WTC11 (cell line): ENCODE results near the gene GPR158. TPM values are rescaled to one million over a fixed set of nuclear protein-coding genes. Genes with fewer than 3 reads are reported as not detected.

Source experiments
- ATAC-seq: fragments of 200-7000 bp; cut with Tn5 transposase; 2 replicates; pipeline ENCODE4 v1.10.0; 2021; ENCODE audit warnings: mild to moderate bottlenecking, moderate library complexity
- CTCF ChIA-PET: fragments of 300-600 bp; sonication (Branson Sonifier 250); formaldehyde crosslinking; loops from one replicate; lab custom pipeline; 2021; ENCODE audit warnings: antibody characterized with exemption; lab: Charles Lee
- POLR2A ChIA-PET: fragments of 350-600 bp; sonication (Branson Sonifier 250); formaldehyde crosslinking; loops from one replicate; lab custom pipeline; 2021; ENCODE audit warnings: antibody characterized with exemption; lab: Charles Lee
- DNase-seq: peaks from one replicate; pipeline ENCODE4 v3.0.0; 2021; ENCODE audit warnings: low spot score
- H3K27ac Mint-ChIP-seq: 2 replicates; pipeline ENCODE4 v1.8.0; 2021; ENCODE audit warnings: mixed read lengths
- H3K27me3 Mint-ChIP-seq: 2 replicates; pipeline ENCODE4 v1.8.0; 2021; ENCODE audit warnings: low read depth, mild to moderate bottlenecking, moderate library complexity, mixed read lengths
- H3K36me3 Mint-ChIP-seq: 2 replicates; pipeline ENCODE4 v1.8.0; 2021; ENCODE audit warnings: mixed read lengths
- H3K4me1 Mint-ChIP-seq: 2 replicates; pipeline ENCODE4 v1.8.0; 2022; ENCODE audit warnings: mixed read lengths
- H3K4me3 Mint-ChIP-seq: 2 replicates; pipeline ENCODE4 v1.8.0; 2021; ENCODE audit warnings: mild to moderate bottlenecking, moderate library complexity, mixed read lengths
- H3K9me3 Mint-ChIP-seq: 2 replicates; pipeline ENCODE4 v1.8.0; 2021; ENCODE audit warnings: mixed read lengths
- ATF1 ChIP-seq: sonication (generic); formaldehyde crosslinking; IDR thresholded peaks from 2 replicates; pipeline ENCODE4 v1.8.1; 2023; ENCODE audit warnings: mild to moderate bottlenecking, moderate library complexity, missing genetic modification reagents
- CTCF ChIP-seq: fragments of 200-600 bp; IDR thresholded peaks from 2 replicates; pipeline ENCODE4 v1.8.0; 2022; ENCODE audit warnings: antibody characterized with exemption
- EMX1 ChIP-seq: fragments of 250-450 bp; sonication (Bioruptor Pico); IDR thresholded peaks from 2 replicates; pipeline ENCODE4 v1.8.0; 2021; ENCODE audit warnings: mild to moderate bottlenecking
- FOXP1 ChIP-seq: sonication (generic); formaldehyde crosslinking; IDR thresholded peaks from 2 replicates; pipeline ENCODE4 v1.8.0; 2022; ENCODE audit warnings: missing genetic modification reagents, mild to moderate bottlenecking, moderate library complexity, borderline replicate concordance
- IRF2 ChIP-seq: sonication (generic); formaldehyde crosslinking; IDR thresholded peaks from 2 replicates; pipeline ENCODE4 v1.8.0; 2022; ENCODE audit warnings: low read depth, missing genetic modification reagents, borderline replicate concordance
- MYBL2 ChIP-seq: sonication (generic); formaldehyde crosslinking; IDR thresholded peaks from 2 replicates; pipeline ENCODE4 v1.8.1; 2023; ENCODE audit warnings: mild to moderate bottlenecking, moderate library complexity, missing genetic modification reagents
- NR2C2 ChIP-seq: sonication (generic); formaldehyde crosslinking; IDR thresholded peaks from 2 replicates; pipeline ENCODE4 v1.8.0; 2022; ENCODE audit warnings: mild to moderate bottlenecking, missing genetic modification reagents
- OVOL2 ChIP-seq: fragments of 250-450 bp; sonication (Bioruptor Pico); IDR thresholded peaks from 2 replicates; pipeline ENCODE4 v1.9.0; 2021; ENCODE audit warnings: mild to moderate bottlenecking, borderline replicate concordance
- TEAD1 ChIP-seq: sonication (generic); formaldehyde crosslinking; IDR thresholded peaks from 2 replicates; pipeline ENCODE4 v1.8.0; 2022; ENCODE audit warnings: mild to moderate bottlenecking, missing genetic modification reagents
- TP53 ChIP-seq: sonication (generic); formaldehyde crosslinking; IDR thresholded peaks from 2 replicates; pipeline ENCODE4 v1.8.1; 2023; ENCODE audit warnings: mild to moderate bottlenecking, missing genetic modification reagents
- ZNF121 ChIP-seq: sonication (generic); formaldehyde crosslinking; IDR thresholded peaks from 2 replicates; pipeline ENCODE4 v1.8.0; 2023; ENCODE audit warnings: missing genetic modification reagents
- ZNF219 ChIP-seq: sonication (generic); formaldehyde crosslinking; IDR thresholded peaks from 2 replicates; pipeline ENCODE4 v1.8.0; 2023; ENCODE audit warnings: missing genetic modification reagents, mild to moderate bottlenecking, borderline replicate concordance
- ZNF281 ChIP-seq: sonication (generic); formaldehyde crosslinking; IDR thresholded peaks from 2 replicates; pipeline ENCODE4 v1.8.0; 2023; ENCODE audit warnings: mild to moderate bottlenecking, missing genetic modification reagents
- ZNF671 ChIP-seq: fragments of 250-450 bp; sonication (Bioruptor Pico); IDR thresholded peaks from 2 replicates; pipeline ENCODE4 v1.8.0; 2021; ENCODE audit warnings: mild to moderate bottlenecking
- total RNA-seq: library from RNA; stranded (reverse); gene quantifications from 3 replicates; pipeline ENCODE4 v1.2.3, GENCODE V29; 2021
- TF ChIP-seq, protein P1 (sequence below): sonication (generic); formaldehyde crosslinking; IDR thresholded peaks from 2 replicates; pipeline ENCODE4 v1.8.0; 2022; ENCODE audit warnings: mild to moderate bottlenecking, missing genetic modification reagents
- TF ChIP-seq, protein P2 (sequence below): fragments of 250-450 bp; sonication (Bioruptor Pico); IDR thresholded peaks from 2 replicates; pipeline ENCODE4 v2.1.2; 2022; ENCODE audit warnings: mild to moderate bottlenecking, moderate library complexity
- TF ChIP-seq, protein P3 (sequence below): sonication (generic); formaldehyde crosslinking; IDR thresholded peaks from 2 replicates; pipeline ENCODE4 v1.8.0; 2023; ENCODE audit warnings: missing genetic modification reagents
- TF ChIP-seq, protein P4 (sequence below): sonication (generic); formaldehyde crosslinking; IDR thresholded peaks from 2 replicates; pipeline ENCODE4 v1.8.1; 2022; ENCODE audit warnings: low read depth, missing genetic modification reagents, borderline replicate concordance
- TF ChIP-seq, protein P5 (sequence below): sonication (generic); formaldehyde crosslinking; IDR thresholded peaks from 2 replicates; pipeline ENCODE4 v1.8.1; 2023; ENCODE audit warnings: mild to moderate bottlenecking, missing genetic modification reagents, borderline replicate concordance

GPR158 gene
- total RNA-seq, 1 experiment from 2014 or later, result 0.63 TPM

DNA sequence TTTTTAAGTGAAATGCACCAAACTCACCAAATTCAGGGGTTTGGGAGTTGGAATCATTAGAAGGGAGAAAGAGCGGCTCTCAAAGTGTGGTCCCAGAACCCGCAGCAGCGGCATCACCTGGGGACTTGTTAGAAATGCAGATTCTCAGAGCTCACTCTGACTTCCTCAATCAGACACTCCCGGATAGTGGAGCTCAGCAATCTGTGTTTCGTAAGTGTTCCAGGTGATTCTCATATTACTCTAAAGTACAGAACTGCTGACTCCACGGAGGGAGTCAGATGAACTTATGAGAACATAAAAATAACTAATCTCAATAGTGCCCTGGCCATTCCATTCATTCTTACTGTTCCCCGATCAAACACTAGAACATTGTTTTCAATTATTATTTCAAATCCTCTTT, 400.5 kb downstream of the GPR158 start:
- H3K27ac Mint-ChIP-seq, result no peak overlapping the region
- H3K4me3 Mint-ChIP-seq, result no peak overlapping the region
- no peaks in the 10 kb centered on the region for H3K27me3 Mint-ChIP-seq
- POLR2A ChIA-PET, result no interaction called here
- peak; percentile 20 for DNase-seq
- ATAC-seq, result peak; percentile 74
- no peak for TF ChIP-seq TP53 (CRISPR knock-in tag)
- TF ChIP-seq ZNF121 (CRISPR knock-in tag), result no peak
- no peak for TF ChIP-seq IRF2 (CRISPR knock-in tag)
- TF ChIP-seq FOXP1 (CRISPR knock-in tag), result no peak
- TF ChIP-seq ZNF219, result no peak
- no peak for TF ChIP-seq ZNF671 (CRISPR knock-in tag)
- peaks cover 8% of the 10 kb centered on the region; the same call in 1 of the 2 replicates for H3K4me1 Mint-ChIP-seq
- H3K9me3 Mint-ChIP-seq, result no peaks in the 10 kb centered on the region
- no peaks in the 10 kb centered on the region for H3K36me3 Mint-ChIP-seq
- CTCF ChIA-PET, result no interaction called here

DNA sequence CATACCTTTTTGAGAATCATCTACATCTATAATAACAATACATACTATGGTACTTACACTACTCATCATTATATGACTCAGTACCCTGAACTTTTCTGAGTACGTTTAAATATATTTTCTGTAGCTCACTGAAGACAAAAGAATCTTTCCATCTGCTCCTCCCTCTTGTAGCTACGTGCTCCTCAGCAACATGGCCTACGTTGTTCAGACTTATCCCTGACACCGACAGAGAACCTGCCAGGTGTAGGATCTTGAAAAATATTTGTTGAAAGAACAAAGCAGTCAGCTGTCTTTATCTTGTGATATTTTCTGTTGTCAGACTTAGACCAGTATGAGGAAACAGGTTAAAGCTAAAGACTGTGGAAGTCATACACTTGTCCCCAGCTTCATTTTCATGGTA, 403.3 kb downstream of the GPR158 start:
- ChIA-PET POLR2A (no interaction called here), CTCF (no interaction called here)
- Mint-ChIP-seq H3K4me3 (no peak overlapping the region), H3K36me3 (no peaks in the 10 kb centered on the region), H3K27ac (no peak overlapping the region; the same call in 1 of the 2 replicates), H3K4me1 (peaks cover 8% of the 10 kb centered on the region; the same call in 1 of the 2 replicates), H3K27me3 (no peaks in the 10 kb centered on the region)
- DNase-seq, result no peak
- no peak for TF ChIP-seq TEAD1 (CRISPR knock-in tag)
- TF ChIP-seq OVOL2 (CRISPR knock-in tag), result no peak
- TF ChIP-seq, protein P1, sequence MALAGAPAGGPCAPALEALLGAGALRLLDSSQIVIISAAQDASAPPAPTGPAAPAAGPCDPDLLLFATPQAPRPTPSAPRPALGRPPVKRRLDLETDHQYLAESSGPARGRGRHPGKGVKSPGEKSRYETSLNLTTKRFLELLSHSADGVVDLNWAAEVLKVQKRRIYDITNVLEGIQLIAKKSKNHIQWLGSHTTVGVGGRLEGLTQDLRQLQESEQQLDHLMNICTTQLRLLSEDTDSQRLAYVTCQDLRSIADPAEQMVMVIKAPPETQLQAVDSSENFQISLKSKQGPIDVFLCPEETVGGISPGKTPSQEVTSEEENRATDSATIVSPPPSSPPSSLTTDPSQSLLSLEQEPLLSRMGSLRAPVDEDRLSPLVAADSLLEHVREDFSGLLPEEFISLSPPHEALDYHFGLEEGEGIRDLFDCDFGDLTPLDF, result no peak
- no peak for TF ChIP-seq CTCF
- TF ChIP-seq, protein P2, sequence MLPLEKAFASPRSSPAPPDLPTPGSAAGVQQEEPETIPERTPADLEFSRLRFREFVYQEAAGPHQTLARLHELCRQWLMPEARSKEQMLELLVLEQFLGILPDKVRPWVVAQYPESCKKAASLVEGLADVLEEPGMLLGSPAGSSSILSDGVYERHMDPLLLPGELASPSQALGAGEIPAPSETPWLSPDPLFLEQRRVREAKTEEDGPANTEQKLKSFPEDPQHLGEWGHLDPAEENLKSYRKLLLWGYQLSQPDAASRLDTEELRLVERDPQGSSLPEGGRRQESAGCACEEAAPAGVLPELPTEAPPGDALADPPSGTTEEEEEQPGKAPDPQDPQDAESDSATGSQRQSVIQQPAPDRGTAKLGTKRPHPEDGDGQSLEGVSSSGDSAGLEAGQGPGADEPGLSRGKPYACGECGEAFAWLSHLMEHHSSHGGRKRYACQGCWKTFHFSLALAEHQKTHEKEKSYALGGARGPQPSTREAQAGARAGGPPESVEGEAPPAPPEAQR (CRISPR knock-in tag), result no peak
- no peak for TF ChIP-seq MYBL2 (CRISPR knock-in tag)
- TF ChIP-seq, protein P3, sequence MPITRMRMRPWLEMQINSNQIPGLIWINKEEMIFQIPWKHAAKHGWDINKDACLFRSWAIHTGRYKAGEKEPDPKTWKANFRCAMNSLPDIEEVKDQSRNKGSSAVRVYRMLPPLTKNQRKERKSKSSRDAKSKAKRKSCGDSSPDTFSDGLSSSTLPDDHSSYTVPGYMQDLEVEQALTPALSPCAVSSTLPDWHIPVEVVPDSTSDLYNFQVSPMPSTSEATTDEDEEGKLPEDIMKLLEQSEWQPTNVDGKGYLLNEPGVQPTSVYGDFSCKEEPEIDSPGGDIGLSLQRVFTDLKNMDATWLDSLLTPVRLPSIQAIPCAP (CRISPR knock-in tag), result no peak
- no peak for TF ChIP-seq EMX1
- TF ChIP-seq NR2C2, result no peak
- no peak for TF ChIP-seq ZNF281
- TF ChIP-seq, protein P4, sequence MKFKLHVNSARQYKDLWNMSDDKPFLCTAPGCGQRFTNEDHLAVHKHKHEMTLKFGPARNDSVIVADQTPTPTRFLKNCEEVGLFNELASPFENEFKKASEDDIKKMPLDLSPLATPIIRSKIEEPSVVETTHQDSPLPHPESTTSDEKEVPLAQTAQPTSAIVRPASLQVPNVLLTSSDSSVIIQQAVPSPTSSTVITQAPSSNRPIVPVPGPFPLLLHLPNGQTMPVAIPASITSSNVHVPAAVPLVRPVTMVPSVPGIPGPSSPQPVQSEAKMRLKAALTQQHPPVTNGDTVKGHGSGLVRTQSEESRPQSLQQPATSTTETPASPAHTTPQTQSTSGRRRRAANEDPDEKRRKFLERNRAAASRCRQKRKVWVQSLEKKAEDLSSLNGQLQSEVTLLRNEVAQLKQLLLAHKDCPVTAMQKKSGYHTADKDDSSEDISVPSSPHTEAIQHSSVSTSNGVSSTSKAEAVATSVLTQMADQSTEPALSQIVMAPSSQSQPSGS (CRISPR knock-in tag), result no peak
- TF ChIP-seq, protein P5, sequence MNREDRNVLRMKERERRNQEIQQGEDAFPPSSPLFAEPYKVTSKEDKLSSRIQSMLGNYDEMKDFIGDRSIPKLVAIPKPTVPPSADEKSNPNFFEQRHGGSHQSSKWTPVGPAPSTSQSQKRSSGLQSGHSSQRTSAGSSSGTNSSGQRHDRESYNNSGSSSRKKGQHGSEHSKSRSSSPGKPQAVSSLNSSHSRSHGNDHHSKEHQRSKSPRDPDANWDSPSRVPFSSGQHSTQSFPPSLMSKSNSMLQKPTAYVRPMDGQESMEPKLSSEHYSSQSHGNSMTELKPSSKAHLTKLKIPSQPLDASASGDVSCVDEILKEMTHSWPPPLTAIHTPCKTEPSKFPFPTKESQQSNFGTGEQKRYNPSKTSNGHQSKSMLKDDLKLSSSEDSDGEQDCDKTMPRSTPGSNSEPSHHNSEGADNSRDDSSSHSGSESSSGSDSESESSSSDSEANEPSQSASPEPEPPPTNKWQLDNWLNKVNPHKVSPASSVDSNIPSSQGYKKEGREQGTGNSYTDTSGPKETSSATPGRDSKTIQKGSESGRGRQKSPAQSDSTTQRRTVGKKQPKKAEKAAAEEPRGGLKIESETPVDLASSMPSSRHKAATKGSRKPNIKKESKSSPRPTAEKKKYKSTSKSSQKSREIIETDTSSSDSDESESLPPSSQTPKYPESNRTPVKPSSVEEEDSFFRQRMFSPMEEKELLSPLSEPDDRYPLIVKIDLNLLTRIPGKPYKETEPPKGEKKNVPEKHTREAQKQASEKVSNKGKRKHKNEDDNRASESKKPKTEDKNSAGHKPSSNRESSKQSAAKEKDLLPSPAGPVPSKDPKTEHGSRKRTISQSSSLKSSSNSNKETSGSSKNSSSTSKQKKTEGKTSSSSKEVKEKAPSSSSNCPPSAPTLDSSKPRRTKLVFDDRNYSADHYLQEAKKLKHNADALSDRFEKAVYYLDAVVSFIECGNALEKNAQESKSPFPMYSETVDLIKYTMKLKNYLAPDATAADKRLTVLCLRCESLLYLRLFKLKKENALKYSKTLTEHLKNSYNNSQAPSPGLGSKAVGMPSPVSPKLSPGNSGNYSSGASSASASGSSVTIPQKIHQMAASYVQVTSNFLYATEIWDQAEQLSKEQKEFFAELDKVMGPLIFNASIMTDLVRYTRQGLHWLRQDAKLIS (CRISPR knock-in tag), result no peak
- TF ChIP-seq ATF1, result no peak
- TF ChIP-seq, all 79 proteins: peak for 0
- no peaks in the 10 kb centered on the region for H3K9me3 Mint-ChIP-seq
- no peak for ATAC-seq
